Measurements from ENCODE around the gene SULT2B1.

Gene SULT2B1

GRCh38 chr19:48648134-48648533 is 96.2 kb downstream of the SULT2B1 start:
- no peak for DNase-seq (ENCODE audit: low read depth)
- no peak overlapping the region for H3K4me3 ChIP-seq (ENCODE audit: low read depth, low read length)
- no peak for TF ChIP-seq CTCF (IDR thresholded peaks at IDR 0.05; ENCODE audit: control insufficient read depth, extremely low read depth, insufficient read depth)

Measured in LNCaP clone FGC (cell line).